Measurements from ENCODE around the gene ZNF480. TPM values are rescaled to one million over a fixed set of nuclear protein-coding genes. Genes with fewer than 3 reads are reported as not detected.
"Not testable (repeated sequence)": the region's sequence is repeated elsewhere in the genome, so short reads cannot be mapped to it uniquely, and the experiment has no call there.

Gene ZNF480
- total RNA-seq, 1 donor from 2014 or later: 16.0 TPM

GRCh38 chr19:52336117-52336790 lies 39.3 kb downstream of the ZNF480 start, which contains the start of gene ZNF610:
Gene ZNF610 (plus strand): TSS chr19:52336243. CDS start chr19:52349173, 12,930 bp downstream.
- intact Hi-C loops (cut with micrococcal nuclease): no loop called here
- peak; percentile 94 for DNase-seq
- peak; percentile 100 for ATAC-seq

GRCh38 chr19:52336791-52337381 lies 39.9 kb downstream of the ZNF480 start:
- DNase-seq (no peak), ATAC-seq (peak; percentile 5)
- intact Hi-C loops (cut with micrococcal nuclease): no loop called here

- DNase-seq; ATAC-seq; intact Hi-C loops (cut with micrococcal nuclease): not testable (repeated sequence)
Measured at GRCh38 chr19:52339022-52339421, 42.1 kb downstream of the ZNF480 start.

DNA sequence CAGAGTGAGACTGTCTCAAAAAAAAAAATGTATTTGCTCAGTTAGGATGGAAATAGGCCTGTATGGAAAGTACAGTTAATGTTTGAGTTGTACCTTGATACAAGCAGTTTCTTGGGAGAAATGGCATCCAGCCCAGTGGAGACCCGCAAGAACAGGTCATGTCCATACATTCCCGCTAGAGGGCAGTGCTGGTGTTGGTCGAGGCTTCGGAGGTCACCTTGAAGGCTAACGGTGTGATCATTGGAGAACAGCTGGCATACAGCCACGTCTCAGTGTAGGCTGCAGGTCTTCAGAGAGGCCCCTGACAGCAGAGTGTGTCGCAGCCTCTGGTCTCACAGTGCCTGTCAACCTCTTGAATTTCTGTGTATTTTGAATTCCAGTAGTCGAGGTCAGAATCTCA lies 46.6 kb downstream of the ZNF480 start:
- intact Hi-C loops (cut with micrococcal nuclease): no loop called here
- ATAC-seq: peak; percentile 68
- peak; percentile 44 for DNase-seq

DNA sequence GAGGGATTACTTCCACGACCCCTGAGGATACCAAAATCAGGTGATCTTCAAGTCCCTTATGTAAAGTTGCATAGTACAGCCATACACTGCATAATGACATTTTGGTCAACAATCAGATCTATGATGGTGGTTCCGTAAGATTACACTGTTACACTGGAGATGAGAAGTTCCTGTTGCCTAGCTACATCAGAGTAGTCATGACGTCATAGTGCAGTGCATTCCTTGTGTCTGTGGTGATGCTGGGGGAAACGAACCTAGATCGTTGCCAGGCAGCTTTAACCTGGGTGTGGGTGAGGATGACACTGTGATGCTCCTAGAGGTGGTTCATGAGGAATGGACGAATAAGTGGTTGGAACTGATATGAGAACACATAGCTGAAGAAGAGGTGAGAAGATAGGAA lies 48.2 kb downstream of the ZNF480 start:
- ATAC-seq (no peak), DNase-seq (no peak)
- intact Hi-C loops (cut with micrococcal nuclease): no loop called here

DNA sequence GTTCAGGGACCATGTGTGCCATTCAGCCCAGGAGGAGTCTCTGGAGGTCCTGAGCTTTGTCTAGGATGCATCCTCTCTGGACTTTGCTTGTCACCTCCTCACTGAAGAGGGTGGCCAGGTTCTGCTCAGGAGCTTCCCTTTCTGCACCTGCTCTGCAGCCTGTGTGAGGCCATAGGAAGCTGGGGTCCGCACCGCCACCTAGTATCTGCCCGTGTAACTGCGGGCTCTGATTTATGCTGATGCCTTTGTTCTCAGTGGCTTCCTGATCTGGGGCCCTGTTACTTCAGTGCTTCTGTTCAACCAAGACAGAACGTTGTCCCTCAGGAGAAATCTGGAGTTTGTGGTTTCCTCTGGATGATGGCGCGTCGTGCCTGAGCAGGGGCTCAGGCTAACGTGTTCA lies 54.5 kb downstream of the ZNF480 start:
- DNase-seq (no peak), ATAC-seq (no peak)
- intact Hi-C loops (cut with micrococcal nuclease): no loop called here

- intact Hi-C loops (cut with micrococcal nuclease): no loop called here
- no peak for ATAC-seq
- no peak for DNase-seq
Measured at GRCh38 chr19:52366414-52366824, 69.5 kb downstream of the ZNF480 start.

GRCh38 chr19:52369559-52370340 lies 72.8 kb downstream of the ZNF480 start, which contains the start of gene ZNF880:
Gene ZNF880 (plus strand): TSS chr19:52369923. CDS start chr19:52369966, 43 bp downstream.
- intact Hi-C loops (cut with micrococcal nuclease): no loop called here
- ATAC-seq (peak; percentile 100), DNase-seq (peak; percentile 97)

GRCh38 chr19:52370341-52370710 lies 73.4 kb downstream of the ZNF480 start:
- ATAC-seq (no peak), DNase-seq (no peak)
- intact Hi-C loops (cut with micrococcal nuclease): no loop called here

Small RNAs within 50 kb of the gene (microRNA-seq; reads per million reads assigned to microRNA genes)
- not detected for gene MIR643 (ENCODE audit: borderline number of aligned reads)

Other genes with a start within 250 kb of the ZNF480 start
- gene ZNF432, start 248.3 kb upstream of the ZNF480 start, total RNA-seq: 8.4 TPM
- gene ZNF841, start 201.4 kb upstream of the ZNF480 start, total RNA-seq: 8.0 TPM
- 5.5 TPM for gene ZNF616, start 157.2 kb upstream of the ZNF480 start, total RNA-seq
- gene ZNF836, start 125.5 kb upstream of the ZNF480 start, total RNA-seq: 6.6 TPM
- 372 TPM for gene PPP2R1A, start 107.1 kb upstream of the ZNF480 start, total RNA-seq
- gene ZNF766, start 27.6 kb upstream of the ZNF480 start, total RNA-seq: 10.6 TPM
- 3.3 TPM for gene ZNF610, start 39.1 kb downstream of the ZNF480 start, total RNA-seq
- 18.5 TPM for gene ZNF880, start 72.8 kb downstream of the ZNF480 start, total RNA-seq
- 12.5 TPM for gene ZNF528, start 100.7 kb downstream of the ZNF480 start, total RNA-seq
- 0.57 TPM for gene ZNF534, start 132.0 kb downstream of the ZNF480 start, total RNA-seq
- gene ZNF578, start 156.4 kb downstream of the ZNF480 start, total RNA-seq: 2.2 TPM
- 32.9 TPM for gene ZNF808, start 230.5 kb downstream of the ZNF480 start, total RNA-seq